CD4-positive, alpha-beta T cell treated with Interleukin-17A for 1 hour (primary cell): ENCODE measurements around the gene CHST15.
"Not testable (repeated sequence)": the region's sequence is repeated elsewhere in the genome, so short reads cannot be mapped to it uniquely, and the experiment has no call there.

Experiments used
- DNase-seq: peaks from one replicate; pipeline ENCODE4 v3.0.0-alpha.2; 2020

CHST15 gene

DNA sequence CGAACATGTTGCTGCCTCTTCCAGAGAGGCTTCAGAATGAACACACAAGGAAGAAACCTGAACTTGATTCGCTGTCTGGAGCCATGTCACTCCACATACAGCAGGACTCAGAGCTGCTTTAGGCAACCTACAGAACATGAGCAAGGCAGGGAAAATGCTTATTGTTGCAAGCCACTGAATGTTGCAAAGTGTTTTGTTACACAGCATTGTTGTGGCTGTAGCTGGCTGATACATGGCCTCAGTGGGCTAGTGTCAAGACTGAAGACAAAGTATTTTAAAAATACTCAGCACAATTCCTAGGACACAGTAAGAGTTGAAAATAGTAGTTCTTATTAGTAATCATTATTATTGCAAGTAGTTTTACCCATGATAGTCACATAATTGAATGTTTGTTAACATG, 3.1 kb upstream of the CHST15 start:
- DNase-seq: no peak

DNA sequence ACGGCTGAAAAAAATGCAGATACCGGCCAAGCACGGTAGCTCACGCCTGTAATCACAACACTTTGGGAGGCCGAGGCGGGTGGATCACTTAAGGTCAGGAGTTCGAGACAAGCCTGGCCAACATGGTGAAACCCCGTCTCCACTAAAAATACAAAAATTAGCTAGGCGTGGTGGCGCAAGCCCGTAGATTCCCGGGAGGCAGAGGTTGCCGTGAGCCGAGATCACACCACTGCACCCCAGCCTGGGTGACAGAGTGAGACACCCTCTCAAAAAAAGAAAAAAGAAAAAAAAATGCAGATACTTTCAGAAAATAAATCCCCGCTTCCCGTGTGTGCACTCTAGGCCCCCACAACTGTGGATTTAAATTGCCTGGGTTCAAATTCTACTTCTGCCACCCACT, 2.4 kb upstream of the CHST15 start:
- DNase-seq: not testable (repeated sequence)

DNA sequence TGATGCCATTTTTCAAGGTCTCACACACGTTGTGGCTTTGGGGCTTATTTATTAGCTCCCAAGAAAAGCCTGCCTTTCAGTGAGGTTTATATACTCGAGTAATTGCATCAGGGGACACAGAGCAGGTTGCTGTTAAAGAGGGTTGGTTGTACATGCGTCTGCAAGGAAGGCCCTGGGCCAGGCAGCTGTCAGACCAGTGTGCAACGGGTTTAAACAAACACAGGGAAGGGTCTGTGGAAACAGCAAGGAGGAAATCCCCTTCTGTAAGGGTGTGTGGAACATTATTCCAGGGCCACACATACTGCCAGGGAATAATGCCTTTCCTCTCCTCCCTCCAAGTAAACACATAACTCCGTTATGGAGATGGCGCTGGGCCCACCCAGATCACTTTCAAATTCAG, 1.7 kb upstream of the CHST15 start:
- DNase-seq: no peak

DNA sequence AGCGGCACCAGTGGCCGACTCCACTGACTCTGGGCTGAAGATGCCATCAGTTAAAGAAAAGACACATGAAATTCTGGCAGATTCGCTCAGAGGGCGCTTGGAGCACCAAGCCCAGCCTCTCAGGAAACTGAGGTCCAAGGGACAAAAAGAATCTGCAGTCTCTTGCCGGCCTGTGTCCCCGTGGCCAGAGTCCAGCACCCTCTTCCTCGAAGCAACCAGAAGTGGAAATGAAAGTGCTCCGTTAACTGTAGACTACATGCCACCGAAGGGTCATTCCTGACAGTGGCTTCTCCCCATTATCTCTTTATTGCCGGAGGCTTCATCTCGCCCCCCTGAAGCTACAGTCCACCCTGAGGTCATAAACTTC, 1.0 kb upstream of the CHST15 start:
- DNase-seq: no peak

DNA sequence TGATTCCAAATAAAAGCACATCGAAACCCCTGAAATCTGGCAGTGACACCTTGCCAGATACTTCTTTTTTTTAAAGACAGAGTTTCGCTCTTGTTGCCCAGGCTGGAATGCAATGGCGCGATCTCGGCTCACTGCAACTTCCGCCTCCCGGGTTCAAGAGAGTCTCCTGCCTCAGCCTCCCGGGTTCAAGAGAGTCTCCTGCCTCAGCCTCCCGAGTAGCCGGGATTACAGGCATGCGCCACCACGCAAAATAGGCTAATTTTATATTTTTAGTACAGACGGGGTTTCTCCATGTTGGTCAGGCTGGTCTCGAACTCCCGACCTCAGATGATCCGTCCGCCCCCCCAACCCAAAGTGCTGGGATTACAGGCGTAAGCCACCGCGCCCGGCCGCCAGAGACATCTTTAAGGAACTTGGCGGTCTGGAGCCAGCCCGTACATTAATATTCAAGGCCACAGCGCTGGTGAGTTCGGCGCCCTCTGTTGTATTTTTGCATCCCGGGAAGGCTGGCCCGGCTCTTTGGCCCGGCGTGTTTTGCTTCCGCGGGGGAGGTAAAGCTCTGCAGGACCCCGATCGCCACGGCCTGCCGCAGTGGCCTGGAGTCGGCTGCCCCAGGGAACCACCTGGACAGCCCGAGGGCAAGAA, 498 bp upstream of the CHST15 start:
- DNase-seq: not testable (repeated sequence)

DNA sequence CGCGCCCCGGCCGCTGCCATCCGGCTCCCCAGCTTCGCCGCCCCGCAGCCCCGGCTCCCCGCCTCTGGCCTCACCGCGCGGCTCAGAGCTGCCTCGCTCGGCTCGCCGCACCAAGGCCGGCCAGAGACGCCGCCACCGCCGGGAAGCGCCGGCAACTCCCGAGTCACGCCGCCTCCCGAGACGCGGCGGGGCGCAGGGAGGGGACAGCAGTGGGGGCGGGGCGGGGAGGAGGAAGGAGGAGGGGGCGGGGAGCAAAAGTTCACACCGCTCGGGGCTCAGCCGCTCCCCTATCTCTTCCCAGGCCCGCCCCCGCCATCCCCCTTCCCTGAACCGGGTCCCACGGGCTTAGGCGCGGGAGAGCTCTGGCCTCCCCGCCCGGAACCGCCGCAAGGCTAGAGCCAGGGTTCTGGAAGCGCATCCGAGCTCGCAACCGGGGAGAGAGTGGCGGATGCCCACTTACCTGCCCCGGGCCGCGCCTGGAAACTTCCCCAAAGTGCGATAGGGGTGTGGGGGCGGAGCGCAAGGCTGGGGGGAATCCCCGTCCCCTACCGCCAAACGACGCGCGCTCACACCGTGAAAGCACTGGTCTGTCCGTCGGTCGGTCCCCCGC, 1.0 kb downstream of the CHST15 start:
- DNase-seq: peak; percentile 28

DNA sequence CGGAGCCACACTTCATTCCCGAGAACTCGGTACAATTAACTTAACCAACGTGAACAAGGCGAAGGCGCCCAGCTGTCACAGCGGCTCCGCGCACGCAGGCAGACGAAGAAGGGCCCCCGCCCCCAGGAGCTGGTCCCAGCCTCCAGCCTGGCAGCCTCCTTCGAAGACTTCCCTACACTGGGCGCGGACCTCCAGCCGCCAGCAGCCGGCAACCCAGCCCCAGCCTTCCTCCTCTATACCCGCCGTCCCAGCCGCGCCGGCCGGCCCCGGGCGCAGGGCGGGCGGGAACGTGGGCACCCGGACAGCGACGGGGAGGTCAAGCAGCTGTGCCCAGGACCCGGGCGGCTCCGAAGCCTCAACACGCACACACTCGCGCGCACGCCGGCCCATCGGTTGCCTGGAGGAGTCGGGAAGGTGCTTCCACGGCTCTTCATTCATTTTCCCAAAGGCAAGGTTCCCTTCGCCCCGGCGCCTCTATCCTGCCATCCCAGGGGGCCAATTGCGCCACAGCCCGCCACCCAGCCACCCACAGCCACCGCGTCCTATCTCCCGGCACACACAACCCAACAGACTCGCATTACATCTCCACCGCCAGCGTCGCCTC, 1.6 kb downstream of the CHST15 start:
- DNase-seq: no peak

DNA sequence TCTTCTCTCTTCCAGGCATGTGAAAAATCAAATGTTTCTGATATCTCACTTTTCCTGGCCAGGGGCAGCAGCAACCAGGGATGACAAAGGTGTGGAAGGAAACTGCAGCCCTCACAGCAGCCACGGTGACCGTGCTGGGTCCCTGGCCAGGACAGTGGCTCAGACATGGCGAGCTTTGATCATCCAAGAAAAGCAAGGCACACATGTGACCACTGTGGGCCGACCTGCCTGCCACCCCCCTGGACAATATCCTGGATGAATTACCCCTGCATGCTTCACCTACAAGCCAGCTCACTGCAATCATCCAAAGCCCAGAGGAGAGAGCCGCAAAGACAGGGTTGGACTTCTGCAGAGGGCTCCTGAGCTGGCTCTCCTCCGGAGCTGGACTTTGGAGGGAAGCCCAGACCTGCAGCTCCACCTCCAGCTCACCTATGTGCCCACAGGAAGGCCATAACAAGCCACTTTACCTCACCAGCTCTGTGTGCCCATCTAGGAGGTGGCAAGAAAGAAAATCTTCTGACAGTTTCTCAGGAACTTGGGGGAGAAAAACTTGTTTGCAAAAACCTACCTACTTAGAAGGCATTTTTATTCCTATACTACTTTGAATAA, 2.7 kb downstream of the CHST15 start:
- no peak for DNase-seq

DNA sequence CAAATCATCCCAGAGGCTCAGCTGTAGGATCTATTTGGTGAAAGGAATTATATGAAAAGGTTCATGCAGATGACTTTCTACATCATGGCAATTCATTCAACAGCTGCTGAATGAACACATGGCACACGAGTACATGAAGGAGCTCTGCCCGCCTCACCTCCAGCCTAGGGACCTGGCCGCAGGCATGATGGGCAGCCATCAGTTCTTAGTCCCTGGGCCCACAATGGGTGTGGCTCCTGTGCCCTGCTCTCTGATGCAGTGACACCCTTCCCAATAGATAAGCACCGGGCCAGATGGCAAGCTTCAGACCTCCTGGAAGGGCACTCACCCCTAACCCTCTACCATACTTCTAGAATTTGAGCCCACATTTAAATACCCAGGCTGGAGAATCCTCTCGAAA, 3.5 kb downstream of the CHST15 start:
- no peak for DNase-seq

DNA sequence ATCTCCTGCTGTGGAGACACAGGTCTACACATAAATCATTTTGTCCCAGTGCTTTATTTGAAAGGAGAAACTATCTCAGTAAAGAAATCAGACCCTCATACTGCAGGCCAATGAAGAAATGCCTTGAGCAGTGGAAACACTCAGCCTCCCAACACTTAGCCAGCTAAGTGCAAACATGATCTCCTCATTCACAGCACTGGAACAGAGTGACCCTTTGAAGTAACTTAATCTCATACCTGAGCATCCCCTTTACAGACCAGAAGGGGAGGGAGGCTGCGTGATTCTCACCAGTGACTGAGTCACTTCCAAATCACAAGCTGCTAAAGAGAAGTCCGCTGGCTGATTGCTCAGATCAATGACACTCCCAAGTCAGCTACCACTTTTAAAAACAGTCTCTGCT, 4.5 kb downstream of the CHST15 start:
- no peak for DNase-seq

DNA sequence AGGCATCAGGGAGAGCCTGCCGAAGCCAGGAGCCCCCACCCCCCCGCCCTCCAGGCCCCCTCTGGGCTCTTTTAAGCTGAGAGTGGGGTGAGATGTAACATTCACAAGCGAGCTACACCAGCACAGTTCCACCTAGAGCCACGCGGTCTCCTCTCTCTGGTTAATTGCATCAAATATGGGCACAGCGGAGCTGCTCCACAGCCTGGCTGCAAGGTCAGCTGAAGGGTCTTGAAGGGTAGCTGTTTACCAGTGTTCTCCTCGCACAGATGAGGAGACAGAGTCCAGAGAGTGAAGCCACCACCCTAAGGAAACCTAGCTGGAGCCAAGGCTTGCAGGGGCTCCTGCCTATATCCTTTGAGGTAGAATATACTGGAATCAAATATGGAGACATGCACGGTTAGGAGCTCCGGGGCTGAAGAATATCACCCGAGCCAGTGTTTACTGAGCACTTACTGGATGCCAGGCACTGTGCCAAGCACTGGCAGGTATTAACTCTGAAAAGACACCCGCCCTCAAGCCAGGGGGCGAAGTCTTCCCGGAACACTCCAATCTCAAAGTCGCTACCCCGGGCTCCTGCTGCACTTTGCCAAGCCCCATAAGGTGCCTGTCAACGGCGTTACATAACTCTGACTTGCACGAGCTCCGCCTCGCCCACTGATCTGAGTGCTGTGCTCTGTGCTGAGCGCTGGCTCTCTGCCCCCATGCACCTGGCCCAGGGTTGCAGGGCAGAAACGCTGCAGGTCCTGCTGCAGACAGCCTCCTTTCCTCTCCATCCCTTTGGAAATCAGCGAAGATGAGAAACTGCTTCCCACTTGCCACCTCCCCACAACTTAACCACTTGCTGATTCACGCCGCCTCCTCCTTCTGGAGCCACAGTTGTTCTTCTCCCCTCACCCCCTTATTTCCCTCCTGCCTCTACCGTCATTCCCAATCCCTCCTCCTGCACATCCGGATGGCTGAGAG, 5.4 kb downstream of the CHST15 start:
- DNase-seq: no peak

DNA sequence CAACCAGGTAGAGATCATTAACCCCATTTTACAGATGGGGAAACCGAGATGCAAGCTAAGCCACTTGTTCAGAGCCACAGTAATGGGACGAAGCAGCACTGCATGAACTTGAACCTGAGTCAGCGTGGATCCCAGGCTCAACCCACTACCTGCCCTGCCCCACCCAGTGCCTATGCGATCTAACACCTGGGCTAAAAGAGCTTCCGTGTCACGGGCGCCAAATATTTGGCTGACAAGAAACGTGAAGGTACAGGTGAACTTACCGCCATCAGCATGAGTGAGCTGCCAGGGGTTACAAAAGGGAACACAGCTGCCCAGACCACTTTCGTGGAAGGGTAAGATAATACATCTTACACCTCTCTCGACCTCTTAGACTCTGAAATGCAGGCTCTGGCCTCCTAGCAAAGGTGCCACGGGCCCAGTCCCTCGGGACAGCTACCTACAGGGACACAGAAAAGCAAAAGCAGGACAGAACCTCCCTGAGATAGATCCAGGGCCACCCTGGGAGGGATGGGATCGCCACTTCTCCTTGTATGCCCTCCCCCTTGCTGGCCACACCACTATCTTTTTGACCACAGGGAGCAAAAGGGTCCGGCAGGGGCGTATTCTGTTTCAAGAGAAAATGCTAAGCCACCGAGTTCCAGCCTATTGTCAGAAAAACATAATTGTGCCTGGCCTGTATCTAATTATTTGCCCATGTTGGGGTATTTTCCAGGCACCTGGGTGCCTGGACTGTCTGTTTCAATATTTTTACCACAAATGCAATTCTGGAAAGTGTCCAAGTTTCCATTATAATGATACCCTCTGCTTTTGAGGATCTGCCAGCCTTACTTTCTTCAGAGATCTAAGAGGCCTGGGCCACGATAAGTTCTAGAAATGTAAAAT, 6.4 kb downstream of the CHST15 start:
- no peak for DNase-seq

DNA sequence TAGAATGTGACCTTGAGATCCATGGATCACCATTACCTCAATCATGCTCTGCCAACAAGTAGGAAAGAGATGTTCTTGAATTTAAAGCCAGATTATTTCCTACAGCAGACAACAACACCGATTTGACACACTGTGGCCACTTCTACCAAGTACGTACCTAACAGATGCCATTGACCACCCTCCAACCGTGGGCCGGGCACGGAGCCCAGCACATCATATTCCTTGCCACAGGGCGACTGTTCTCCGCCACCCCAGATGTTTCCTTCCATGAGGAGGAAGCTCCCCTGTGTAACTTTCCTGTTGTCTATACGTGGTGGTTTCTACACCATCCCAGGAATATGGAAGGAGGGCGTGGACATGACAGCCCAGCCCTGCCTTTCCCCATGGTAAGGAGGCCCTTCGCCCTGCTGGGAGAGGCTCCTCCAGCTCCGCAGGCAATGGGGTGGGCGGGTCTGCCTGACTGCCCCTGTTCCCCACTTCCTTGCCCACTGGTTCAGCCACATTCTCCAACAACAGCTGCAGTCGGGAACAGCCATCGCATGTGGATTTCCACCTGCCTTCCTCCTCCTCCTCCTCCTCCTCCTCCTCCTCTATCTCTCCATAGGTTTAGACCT, 7.2 kb downstream of the CHST15 start:
- no peak for DNase-seq

DNA sequence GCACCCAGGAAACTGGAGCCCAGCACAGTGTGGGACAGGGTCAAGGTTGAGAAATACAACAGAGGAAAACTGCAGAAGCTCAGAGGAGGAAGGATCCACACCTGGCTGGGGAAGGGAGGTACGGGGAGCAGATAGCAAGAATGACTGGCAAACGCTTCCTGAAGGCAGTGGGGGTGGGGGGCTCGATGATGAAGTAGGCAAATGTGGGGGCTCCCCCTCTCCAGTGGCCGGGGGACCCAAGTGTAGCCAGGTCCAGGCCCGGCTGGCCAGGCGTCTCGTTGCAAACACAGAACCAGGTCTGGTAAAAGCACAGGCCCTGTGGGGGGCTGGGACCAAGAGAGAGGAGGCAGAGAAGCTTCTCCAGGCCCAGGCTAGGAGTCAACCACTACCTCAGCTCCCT, 7.7 kb downstream of the CHST15 start:
- no peak for DNase-seq

DNA sequence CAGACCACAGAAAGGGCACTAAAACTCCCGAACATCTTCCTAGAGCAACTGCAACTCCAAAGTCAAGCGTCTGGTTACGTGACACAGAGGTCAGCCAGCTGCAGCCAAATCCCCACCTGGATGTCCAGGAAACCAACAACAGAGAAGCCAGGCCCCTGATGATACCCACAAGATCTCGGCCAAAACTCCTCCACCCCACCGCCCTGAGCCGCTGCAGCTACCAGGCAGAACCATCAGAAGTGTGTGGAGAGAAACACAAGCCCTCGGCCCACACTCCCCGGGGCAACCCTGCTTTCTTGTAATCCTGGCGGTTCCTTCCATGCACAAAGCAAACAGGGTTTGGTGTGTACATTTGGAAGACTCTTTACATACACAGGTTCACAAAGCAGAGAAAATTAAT, 8.7 kb downstream of the CHST15 start:
- DNase-seq: no peak

DNA sequence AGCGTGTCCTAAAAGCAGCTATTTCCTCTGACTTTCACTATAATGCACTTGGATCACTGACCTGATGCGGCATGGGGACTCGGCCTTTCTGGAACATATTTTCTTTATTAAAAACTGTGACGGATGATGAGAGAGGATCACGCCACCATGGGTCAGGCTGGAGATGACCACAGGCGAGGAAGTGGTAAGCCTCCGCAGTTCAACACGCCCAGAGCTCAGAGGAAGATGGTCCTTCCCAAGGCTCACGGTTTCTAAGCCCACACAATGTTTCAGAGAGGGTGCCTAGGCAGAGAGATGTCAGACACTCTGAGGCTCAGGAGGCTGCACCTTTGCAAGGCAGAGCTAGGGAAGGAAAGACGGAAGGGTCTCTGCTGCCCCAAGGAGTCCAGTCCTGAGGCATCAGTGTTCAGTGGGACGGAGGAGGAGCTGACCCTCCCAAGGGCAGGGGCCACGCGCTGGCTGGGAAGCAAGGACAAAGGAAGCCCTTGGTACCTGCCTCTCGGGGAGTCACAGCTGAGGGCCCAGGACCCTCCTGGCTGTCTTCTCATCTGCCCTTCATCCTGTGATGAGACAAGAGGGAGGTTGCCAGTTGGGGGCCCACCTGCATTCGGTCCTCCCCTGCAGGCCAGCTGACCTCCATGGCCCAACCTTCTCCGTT, 9.5 kb downstream of the CHST15 start:
- no peak for DNase-seq

DNA sequence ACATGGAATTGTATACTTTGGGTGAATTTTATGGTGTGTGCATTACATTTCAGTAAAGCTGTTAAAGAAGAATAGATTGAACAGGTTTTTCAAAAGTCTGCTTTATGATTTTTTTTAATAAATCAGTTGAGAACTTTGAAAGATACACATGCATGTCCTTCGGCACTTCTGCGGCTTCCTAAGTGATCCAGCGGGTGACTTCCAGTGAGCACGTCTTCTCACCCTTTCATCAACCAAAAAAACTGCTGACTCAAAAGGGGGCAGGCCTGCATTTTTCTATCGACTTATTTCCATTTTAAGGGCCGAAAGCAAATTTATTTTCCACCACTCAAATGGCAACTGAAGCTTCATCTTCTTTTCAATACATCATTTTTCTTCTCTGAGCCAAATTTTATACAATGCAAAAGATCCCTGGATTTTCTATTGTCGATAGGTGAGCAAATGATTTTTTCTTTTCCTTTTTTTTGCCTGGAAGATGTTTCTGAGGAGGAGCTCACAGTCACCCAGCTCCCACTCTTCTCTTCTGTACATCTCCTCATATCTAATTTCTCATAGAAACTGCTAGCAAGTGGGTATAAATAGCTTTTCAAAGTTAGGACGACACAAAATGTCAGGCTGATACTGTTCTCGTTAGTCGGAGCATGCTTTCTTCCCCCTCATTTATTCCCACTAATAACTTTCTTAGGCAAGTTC, 10.2 kb downstream of the CHST15 start:
- DNase-seq: no peak

DNA sequence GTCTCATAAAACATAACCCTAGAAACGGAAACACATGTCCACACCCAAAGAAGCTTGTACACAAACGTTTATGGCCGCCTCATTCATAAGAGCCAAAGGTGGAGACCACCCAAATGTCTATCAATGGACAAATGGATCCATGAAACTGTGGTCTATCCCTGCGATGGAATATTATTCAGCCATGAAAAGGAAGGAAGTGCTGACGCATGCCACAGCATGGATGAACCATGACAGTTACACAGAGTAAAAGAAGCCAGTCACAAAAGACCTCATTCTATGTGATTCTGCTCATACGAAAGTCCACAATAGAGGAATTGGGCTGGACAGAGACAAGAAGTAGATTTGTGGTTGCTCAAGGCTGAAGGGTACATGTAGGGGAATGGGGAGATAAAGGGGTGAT, 10.8 kb downstream of the CHST15 start:
- no peak for DNase-seq

DNA sequence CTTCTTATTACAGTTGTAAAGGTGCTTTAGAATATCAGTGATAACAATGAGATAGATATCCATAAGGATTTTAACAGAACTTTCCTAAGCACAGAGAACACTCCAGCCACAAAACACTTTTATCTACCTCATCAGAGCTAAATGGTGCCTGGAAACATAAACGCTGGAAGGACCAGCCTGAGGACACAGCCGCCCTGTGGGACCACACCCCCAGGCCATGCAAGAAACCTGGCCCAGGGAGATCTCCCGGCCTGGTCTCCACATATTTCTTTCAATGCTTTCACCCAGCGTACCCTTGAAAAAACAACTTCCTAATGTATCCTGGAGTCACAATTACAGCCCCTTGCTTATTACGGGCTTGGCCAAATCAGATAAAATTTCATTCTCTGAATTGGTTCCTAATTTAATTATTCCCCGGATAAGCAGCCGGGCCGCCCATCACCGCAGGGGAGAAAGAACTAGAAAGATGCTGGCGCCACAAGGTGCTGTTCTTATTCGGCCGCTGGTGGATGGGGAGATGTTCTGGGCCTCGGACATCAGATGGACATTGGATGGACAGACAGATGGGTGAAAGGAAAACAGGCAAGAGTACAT, 11.8 kb downstream of the CHST15 start:
- no peak for DNase-seq

DNA sequence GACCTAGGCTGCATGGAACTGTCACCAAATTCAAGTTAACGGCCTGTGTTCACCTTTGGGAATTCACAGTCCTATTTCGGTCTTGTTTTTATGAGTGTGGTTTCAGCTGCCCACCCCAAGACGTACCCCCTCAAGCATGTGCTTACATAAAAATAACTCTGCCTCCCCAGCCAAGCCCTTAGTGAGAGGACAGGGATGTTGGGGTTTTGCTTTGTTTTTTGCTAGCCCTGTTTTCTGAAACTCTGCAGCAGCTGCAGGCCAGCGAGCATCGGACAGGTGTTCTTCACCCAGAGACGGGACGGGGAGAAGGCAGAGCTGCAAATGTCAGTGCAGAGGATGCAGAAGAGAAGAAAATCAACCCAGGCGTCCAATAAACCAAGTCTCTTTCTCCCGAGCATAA, 13.5 kb downstream of the CHST15 start:
- no peak for DNase-seq
